GM12891 (cell line): ENCODE data around the gene DYNC1I1.

Experiments used
- POLR2A ChIP-seq: IDR thresholded peaks from 2 replicates; pipeline ENCODE4 v1.6.1; 2011; ENCODE audit warnings: low read depth, low read length, control low read depth
- POLR2AphosphoS5 ChIP-seq: IDR thresholded peaks from 2 replicates; pipeline ENCODE4 v1.6.1; 2011; ENCODE audit warnings: low read depth, low read length, control low read depth
- SPI1 ChIP-seq: IDR thresholded peaks from 2 replicates; pipeline ENCODE4 v1.6.1; 2011; ENCODE audit warnings: low read depth, low read length, control low read depth
- TAF1 ChIP-seq: IDR thresholded peaks from 2 replicates; pipeline ENCODE4 v1.6.1; 2011; ENCODE audit warnings: low read depth, low read length, control low read depth

DNA sequence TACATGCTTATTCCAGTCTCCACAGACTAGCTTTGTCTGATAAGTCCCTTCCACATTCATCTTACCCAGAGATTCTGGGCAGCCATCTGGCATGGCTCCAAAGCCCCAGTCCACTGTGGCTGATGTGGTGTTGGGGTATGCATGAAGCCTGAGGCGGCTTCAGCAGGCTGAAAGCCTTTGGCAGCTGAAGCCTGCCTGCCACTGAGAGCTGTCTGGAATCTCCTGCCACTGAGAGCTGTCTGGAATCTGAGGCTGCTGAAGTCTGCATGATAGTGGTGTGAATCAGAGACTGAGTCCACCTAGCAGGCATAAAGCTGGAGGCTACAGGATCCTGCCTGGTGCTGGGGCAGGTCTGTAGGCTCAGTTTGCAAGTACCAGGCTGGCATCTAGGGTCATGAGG, 87.1 kb downstream of the DYNC1I1 start:
- TF ChIP-seq POLR2AphosphoS5: no peak
- no peak for TF ChIP-seq POLR2A
- TF ChIP-seq SPI1: no peak
- TF ChIP-seq TAF1: no peak
